ENCODE results near the gene PLCG1. TPM values are rescaled to one million over a fixed set of nuclear protein-coding genes. Genes with fewer than 3 reads are reported as not detected.

PLCG1 gene
- total and polyA plus RNA-seq, 4 donors: 2.0 to 30.4 (median 16.1) TPM

DNA sequence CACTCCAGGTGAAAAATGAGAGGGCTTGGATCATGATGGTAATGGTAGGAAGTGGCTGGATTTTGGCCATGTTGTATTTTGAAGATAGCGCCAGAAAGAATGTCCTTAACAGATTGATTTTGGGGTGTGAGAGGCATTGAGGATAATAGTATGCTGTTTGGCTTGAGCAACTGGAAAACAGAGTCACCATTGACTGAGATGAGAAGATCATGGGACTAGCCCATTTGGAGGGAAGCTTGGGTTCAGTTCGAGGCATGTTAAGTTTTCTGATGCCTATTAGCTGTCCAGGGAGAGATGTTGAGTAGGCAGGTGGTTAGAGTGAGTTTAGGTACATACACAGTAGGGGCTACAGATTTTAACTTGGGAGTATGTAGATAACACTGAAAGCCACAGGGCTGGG lies 23.3 kb downstream of the PLCG1 start:
- 96% methylated on average over 2 of the region's 2 CpGs for WGBS
- Histone ChIP-seq H3K9ac (ENCODE audit: low read depth in 1 of 2, low read length in 2 of 2) (no peak overlapping the region), H3K4me3 (ENCODE audit: low read depth in 1 of 3, low read length in 3 of 3) (no peak overlapping the region), H3K4me1 (ENCODE audit: control insufficient read depth in 4 of 4, insufficient read depth in 4 of 4, low read length in 3 of 4) (peaks cover 0 to 4% (median 0%) of the 10 kb centered on the region in 4 donors), H3K9me3 (ENCODE audit: control insufficient read depth in 4 of 4, low read length in 3 of 4) (no peaks in the 10 kb centered on the region), H3K27ac (ENCODE audit: low read depth in 1 of 2, low read length in 2 of 2) (no peak overlapping the region), H3K27me3 (ENCODE audit: control insufficient read depth in 4 of 4, insufficient read depth in 4 of 4, low read length in 3 of 4) (no peaks in the 10 kb centered on the region), H3K36me3 (ENCODE audit: control insufficient read depth in 4 of 4, insufficient read depth in 3 of 4, low read depth in 1 of 4, low read length in 3 of 4) (peaks cover 2 to 26% (median 12%) of the 10 kb centered on the region in 4 donors)
- DNase-seq (ENCODE audit: low spot score): no peak
- TF ChIP-seq, protein P1, sequence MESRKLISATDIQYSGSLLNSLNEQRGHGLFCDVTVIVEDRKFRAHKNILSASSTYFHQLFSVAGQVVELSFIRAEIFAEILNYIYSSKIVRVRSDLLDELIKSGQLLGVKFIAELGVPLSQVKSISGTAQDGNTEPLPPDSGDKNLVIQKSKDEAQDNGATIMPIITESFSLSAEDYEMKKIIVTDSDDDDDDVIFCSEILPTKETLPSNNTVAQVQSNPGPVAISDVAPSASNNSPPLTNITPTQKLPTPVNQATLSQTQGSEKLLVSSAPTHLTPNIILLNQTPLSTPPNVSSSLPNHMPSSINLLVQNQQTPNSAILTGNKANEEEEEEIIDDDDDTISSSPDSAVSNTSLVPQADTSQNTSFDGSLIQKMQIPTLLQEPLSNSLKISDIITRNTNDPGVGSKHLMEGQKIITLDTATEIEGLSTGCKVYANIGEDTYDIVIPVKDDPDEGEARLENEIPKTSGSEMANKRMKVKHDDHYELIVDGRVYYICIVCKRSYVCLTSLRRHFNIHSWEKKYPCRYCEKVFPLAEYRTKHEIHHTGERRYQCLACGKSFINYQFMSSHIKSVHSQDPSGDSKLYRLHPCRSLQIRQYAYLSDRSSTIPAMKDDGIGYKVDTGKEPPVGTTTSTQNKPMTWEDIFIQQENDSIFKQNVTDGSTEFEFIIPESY (IDR thresholded peaks at IDR 0.05): no peak
- TF ChIP-seq RXRA (IDR thresholded peaks at IDR 0.05): no peak

DNA sequence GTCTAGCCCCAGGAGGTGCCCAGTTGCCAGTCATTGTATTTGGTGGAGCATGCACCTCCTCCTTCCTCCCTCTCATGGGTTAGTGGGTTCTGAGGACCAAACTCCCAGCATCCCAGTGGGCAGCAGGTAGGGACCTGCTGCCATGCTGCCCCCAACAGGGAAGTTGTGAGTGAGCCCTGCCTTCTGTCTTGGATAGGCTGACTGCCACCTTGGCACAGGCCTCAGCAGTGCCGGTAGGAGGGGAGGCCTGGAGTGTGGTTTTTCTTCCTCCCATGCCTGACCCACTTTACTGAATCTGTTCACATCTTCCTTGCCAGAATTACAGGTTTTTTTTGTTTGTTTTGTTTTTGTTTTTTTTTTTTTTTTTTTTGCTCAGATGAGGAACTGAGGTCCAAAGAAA lies 24.5 kb downstream of the PLCG1 start:
- WGBS: 74% methylated on average over 1 of the region's 1 CpG
- peaks cover 0 to 1% (median 0%) of the 10 kb centered on the region in 4 donors for H3K4me1 ChIP-seq (ENCODE audit: control insufficient read depth in 4 of 4, insufficient read depth in 4 of 4, low read length in 3 of 4)
- no peak overlapping the region for H3K4me3 ChIP-seq (ENCODE audit: low read depth in 1 of 3, low read length in 3 of 3)
- H3K9ac ChIP-seq (ENCODE audit: low read depth in 1 of 2, low read length in 2 of 2): no peak overlapping the region
- TF ChIP-seq TAF1 (conservative IDR thresholded peaks at IDR 0.05): no peak
- DNase-seq (ENCODE audit: low spot score): no peak
- no peaks in the 10 kb centered on the region for H3K9me3 ChIP-seq (ENCODE audit: control insufficient read depth in 4 of 4, low read length in 3 of 4)
- H3K27me3 ChIP-seq (ENCODE audit: control insufficient read depth in 4 of 4, insufficient read depth in 4 of 4, low read length in 3 of 4): no peaks in the 10 kb centered on the region
- H3K36me3 ChIP-seq (ENCODE audit: control insufficient read depth in 4 of 4, insufficient read depth in 3 of 4, low read depth in 1 of 4, low read length in 3 of 4): peaks cover 2 to 37% (median 16%) of the 10 kb centered on the region in 4 donors
- H3K27ac ChIP-seq (ENCODE audit: low read depth in 1 of 2, low read length in 2 of 2): no peak overlapping the region

DNA sequence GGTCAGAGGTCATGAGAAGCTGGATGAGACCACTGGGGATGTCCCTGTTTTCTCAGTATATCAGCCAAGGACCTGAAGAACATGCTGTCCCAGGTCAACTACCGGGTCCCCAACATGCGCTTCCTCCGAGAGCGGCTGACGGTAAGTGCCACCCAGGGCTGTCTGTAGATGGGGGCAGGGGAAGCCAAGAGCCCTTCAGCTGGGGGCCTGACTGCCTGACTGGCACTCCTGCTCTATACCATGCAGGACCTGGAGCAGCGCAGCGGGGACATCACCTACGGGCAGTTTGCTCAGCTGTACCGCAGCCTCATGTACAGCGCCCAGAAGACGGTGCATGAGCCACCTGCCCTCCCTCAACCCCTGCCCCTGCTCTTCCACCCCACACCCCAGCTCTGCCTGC lies 25.1 kb downstream of the PLCG1 start:
- Histone ChIP-seq H3K27me3 (ENCODE audit: control insufficient read depth in 4 of 4, insufficient read depth in 4 of 4, low read length in 3 of 4) (no peaks in the 10 kb centered on the region), H3K27ac (ENCODE audit: low read depth in 1 of 2, low read length in 2 of 2) (no peak overlapping the region), H3K4me1 (ENCODE audit: control insufficient read depth in 4 of 4, insufficient read depth in 4 of 4, low read length in 3 of 4) (no peaks in the 10 kb centered on the region), H3K9me3 (ENCODE audit: control insufficient read depth in 4 of 4, low read length in 3 of 4) (no peaks in the 10 kb centered on the region), H3K36me3 (ENCODE audit: control insufficient read depth in 4 of 4, insufficient read depth in 3 of 4, low read depth in 1 of 4, low read length in 3 of 4) (peaks cover 2 to 41% (median 18%) of the 10 kb centered on the region in 4 donors), H3K9ac (ENCODE audit: low read depth in 1 of 2, low read length in 2 of 2) (no peak overlapping the region), H3K4me3 (ENCODE audit: low read depth in 1 of 3, low read length in 3 of 3) (no peak overlapping the region)
- DNase-seq (ENCODE audit: low spot score): no peak
- WGBS: 97% methylated on average over 11 of the region's 11 CpGs
- TF ChIP-seq, protein P2, sequence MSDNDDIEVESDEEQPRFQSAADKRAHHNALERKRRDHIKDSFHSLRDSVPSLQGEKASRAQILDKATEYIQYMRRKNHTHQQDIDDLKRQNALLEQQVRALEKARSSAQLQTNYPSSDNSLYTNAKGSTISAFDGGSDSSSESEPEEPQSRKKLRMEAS (IDR thresholded peaks at IDR 0.05): no peak
- TF ChIP-seq, protein P3, sequence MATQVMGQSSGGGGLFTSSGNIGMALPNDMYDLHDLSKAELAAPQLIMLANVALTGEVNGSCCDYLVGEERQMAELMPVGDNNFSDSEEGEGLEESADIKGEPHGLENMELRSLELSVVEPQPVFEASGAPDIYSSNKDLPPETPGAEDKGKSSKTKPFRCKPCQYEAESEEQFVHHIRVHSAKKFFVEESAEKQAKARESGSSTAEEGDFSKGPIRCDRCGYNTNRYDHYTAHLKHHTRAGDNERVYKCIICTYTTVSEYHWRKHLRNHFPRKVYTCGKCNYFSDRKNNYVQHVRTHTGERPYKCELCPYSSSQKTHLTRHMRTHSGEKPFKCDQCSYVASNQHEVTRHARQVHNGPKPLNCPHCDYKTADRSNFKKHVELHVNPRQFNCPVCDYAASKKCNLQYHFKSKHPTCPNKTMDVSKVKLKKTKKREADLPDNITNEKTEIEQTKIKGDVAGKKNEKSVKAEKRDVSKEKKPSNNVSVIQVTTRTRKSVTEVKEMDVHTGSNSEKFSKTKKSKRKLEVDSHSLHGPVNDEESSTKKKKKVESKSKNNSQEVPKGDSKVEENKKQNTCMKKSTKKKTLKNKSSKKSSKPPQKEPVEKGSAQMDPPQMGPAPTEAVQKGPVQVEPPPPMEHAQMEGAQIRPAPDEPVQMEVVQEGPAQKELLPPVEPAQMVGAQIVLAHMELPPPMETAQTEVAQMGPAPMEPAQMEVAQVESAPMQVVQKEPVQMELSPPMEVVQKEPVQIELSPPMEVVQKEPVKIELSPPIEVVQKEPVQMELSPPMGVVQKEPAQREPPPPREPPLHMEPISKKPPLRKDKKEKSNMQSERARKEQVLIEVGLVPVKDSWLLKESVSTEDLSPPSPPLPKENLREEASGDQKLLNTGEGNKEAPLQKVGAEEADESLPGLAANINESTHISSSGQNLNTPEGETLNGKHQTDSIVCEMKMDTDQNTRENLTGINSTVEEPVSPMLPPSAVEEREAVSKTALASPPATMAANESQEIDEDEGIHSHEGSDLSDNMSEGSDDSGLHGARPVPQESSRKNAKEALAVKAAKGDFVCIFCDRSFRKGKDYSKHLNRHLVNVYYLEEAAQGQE (IDR thresholded peaks at IDR 0.05): no peak
- TF ChIP-seq FOXA1 (IDR thresholded peaks at IDR 0.05) (no peak), GABPA (IDR thresholded peaks at IDR 0.05 in 1 of 2, conservative IDR thresholded peaks at IDR 0.05 in 1 of 2) (no peak), RXRA (IDR thresholded peaks at IDR 0.05) (no peak), HNF4A (conservative IDR thresholded peaks at IDR 0.05) (no peak)
- TF ChIP-seq, protein P4, sequence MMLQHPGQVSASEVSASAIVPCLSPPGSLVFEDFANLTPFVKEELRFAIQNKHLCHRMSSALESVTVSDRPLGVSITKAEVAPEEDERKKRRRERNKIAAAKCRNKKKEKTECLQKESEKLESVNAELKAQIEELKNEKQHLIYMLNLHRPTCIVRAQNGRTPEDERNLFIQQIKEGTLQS (IDR thresholded peaks at IDR 0.05): no peak

All from liver (tissue), 9 donors.